HepG2 (cell line): ENCODE measurements around the gene AMPH. TPM values are rescaled to one million over a fixed set of nuclear protein-coding genes. Genes with fewer than 3 reads are reported as not detected.

Experiments
- ARID3A ChIP-seq: IDR thresholded peaks from 2 replicates; pipeline ENCODE4 v1.6.1; 2012; ENCODE audit warnings: low read depth, low read length, improper control_type of control experiment
- IRF2 ChIP-seq: IDR thresholded peaks from 2 replicates; pipeline ENCODE4 v1.6.1; 2018; ENCODE audit warnings: missing genetic modification reagents, missing compliant biosample characterization
- MEF2D ChIP-seq: sonication (generic); formaldehyde crosslinking; IDR thresholded peaks from 2 replicates; pipeline ENCODE4 v1.5.1; 2020; ENCODE audit warnings: mild to moderate bottlenecking, missing genetic modification reagents
- NRL ChIP-seq: sonication (generic); formaldehyde crosslinking; IDR thresholded peaks from 2 replicates; pipeline ENCODE4 v1.5.0; 2020; ENCODE audit warnings: missing genetic modification reagents, mild to moderate bottlenecking, moderate library complexity, borderline replicate concordance
- TRAFD1 ChIP-seq: sonication (generic); formaldehyde crosslinking; IDR thresholded peaks from 2 replicates; pipeline ENCODE4 v1.5.1; 2020; ENCODE audit warnings: missing genetic modification reagents, mild to moderate bottlenecking, borderline replicate concordance
- ZBTB20 ChIP-seq: sonication (generic); formaldehyde crosslinking; IDR thresholded peaks from 2 replicates; pipeline ENCODE4 v1.8.1; 2023; ENCODE audit warnings: missing genetic modification reagents, low read depth, mild to moderate bottlenecking, borderline replicate concordance
- ZC3H13 ChIP-seq: sonication (generic); formaldehyde crosslinking; IDR thresholded peaks from 2 replicates; pipeline ENCODE4 v1.8.1; 2023; ENCODE audit warnings: mild to moderate bottlenecking, missing genetic modification reagents, moderate library complexity
- ZNF160 ChIP-seq: sonication (generic); formaldehyde crosslinking; IDR thresholded peaks from 2 replicates; pipeline ENCODE4 v1.8.0; 2022; ENCODE audit warnings: mild to moderate bottlenecking, inconsistent platforms, missing genetic modification reagents
- ZNF407 ChIP-seq: sonication (generic); formaldehyde crosslinking; IDR thresholded peaks from one replicate; pipeline ENCODE4 v1.5.1; 2020; ENCODE audit warnings: mild to moderate bottlenecking, missing genetic modification reagents; ENCODE audit errors: not compliant biosample characterization
- ZNF891 ChIP-seq: sonication (generic); formaldehyde crosslinking; IDR thresholded peaks from 2 replicates; pipeline ENCODE4 v1.5.0; 2020; ENCODE audit warnings: mild to moderate bottlenecking, missing genetic modification reagents
- polyA plus RNA-seq, 8 experiments: library from polyadenylated mRNA; depleted of rRNA in 3 of 8; stranded (reverse) in 7 of 8; unstranded in 1 of 8; fragments of >200 nt; fragmentation: Illumina TruSeq in 4 of 8; extraction: Trizol in 4 of 8; gene quantifications; 2 replicates each; pipeline versions ENCODE4 v1.2.1 to v1.2.3, GENCODE V29; 2011 to 2016; ENCODE audit warnings: low read depth in 4 of 8, missing spikeins in 1 of 8, mixed read lengths in 1 of 8; ENCODE audit not compliant: insufficient read depth in 1 of 8
- total RNA-seq, 5 experiments: library from RNA; depleted of rRNA; stranded (reverse); fragments of >200 nt; fragmentation: Illumina TruSeq; extraction: Trizol; gene quantifications; 2 replicates each; pipeline ENCODE4 v1.2.3, GENCODE V29; 2016; ENCODE audit warnings: low read depth in 1 of 5

The AMPH gene
- total and polyA plus RNA-seq, 2 of the 13 experiments (the other 11 are each of a cell fraction or from before 2014, with no cell fraction given) = not detected

GRCh38 chr7:38335492-38336147 is 295.6 kb downstream of the AMPH start (continued):
- TF ChIP-seq ZNF891 (CRISPR knock-in tag) (0 out of 2 replicates have a peak, but pooled peaks have one; percentile 33), TRAFD1 (no peak), ZNF407 (CRISPR knock-in tag) (peak; percentile 97), ZBTB20 (CRISPR knock-in tag) (no peak), IRF2 (CRISPR knock-in tag) (0 out of 2 replicates have a peak, but pooled peaks have one; percentile 40), ZC3H13 (CRISPR knock-in tag) (no peak), MEF2D (CRISPR knock-in tag) (no peak), ZNF160 (CRISPR knock-in tag) (no peak), ARID3A (no peak), NRL (CRISPR knock-in tag) (0 out of 2 replicates have a peak, but pooled peaks have one; percentile 42)
